ENCODE results near the gene TRIM7. TPM values are rescaled to one million over a fixed set of nuclear protein-coding genes. Genes with fewer than 3 reads are reported as not detected.

The TRIM7 gene
- total RNA-seq, 1 experiment from 2014 or later, result not detected

- Histone ChIP-seq H3K9ac (ENCODE audit: low read length) (no peak overlapping the region), H3K27me3 (ENCODE audit: low read length) (no peaks in the 10 kb centered on the region)
- DNase-seq, result peak; percentile 47
These were observed 10.3 kb downstream of the TRIM7 start for GRCh38 chr5:181194489-181195248.

DNA sequence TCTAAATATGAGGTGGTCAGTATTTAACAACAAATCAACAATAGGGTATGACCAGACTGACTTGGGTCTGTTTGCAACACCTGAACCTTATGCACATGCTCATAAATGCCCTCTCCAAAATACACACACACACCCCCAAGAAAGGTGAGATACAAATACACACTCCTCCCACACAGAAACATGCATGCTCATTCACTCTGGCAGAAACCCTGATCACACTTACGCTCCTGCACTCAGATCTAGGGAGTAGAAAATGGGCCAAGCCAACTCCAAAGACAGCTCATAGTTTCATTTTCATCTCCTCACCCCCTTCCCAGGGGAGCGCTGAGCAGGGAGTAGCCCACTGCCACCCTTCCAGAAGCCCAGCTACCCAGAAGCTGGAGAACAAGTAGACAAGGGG, 11.3 kb downstream of the TRIM7 start:
- peak; percentile 17 for DNase-seq
- no peak overlapping the region for H3K4me2 ChIP-seq (ENCODE audit: low read depth, low read length, poor library complexity, severe bottlenecking)
- no peaks in the 10 kb centered on the region for H3K9me3 ChIP-seq (ENCODE audit: low read length)
- H3K27me3 ChIP-seq (ENCODE audit: low read length), result no peaks in the 10 kb centered on the region
- no peaks in the 10 kb centered on the region for H4K20me1 ChIP-seq (ENCODE audit: insufficient read depth, low read depth, low read length)
- no peak overlapping the region for H3K9ac ChIP-seq (ENCODE audit: low read length)
- H3K4me3 ChIP-seq (ENCODE audit: low read length), result no peak overlapping the region
- H2AFZ ChIP-seq (ENCODE audit: low read length), result no peak overlapping the region
- H3K4me1 ChIP-seq (ENCODE audit: low read length), result peaks cover 38% of the 10 kb centered on the region
- H3K79me2 ChIP-seq (ENCODE audit: low read length), result no peaks in the 10 kb centered on the region
- H3K36me3 ChIP-seq (ENCODE audit: insufficient read depth, low read length), result no peaks in the 10 kb centered on the region
- no peak overlapping the region for H3K27ac ChIP-seq (ENCODE audit: low read length)
- H3K9me2 ChIP-seq (replicated peaks; ENCODE audit: insufficient read depth, low read length), result no peaks in the 10 kb centered on the region

More at GRCh38 chr5:181194489-181195248, 10.3 kb downstream of the TRIM7 start:
- Histone ChIP-seq H3K79me2 (ENCODE audit: low read length) (no peaks in the 10 kb centered on the region), H4K20me1 (ENCODE audit: insufficient read depth, low read depth, low read length) (no peaks in the 10 kb centered on the region), H3K4me1 (ENCODE audit: low read length) (peaks cover 44% of the 10 kb centered on the region), H3K36me3 (ENCODE audit: insufficient read depth, low read length) (no peaks in the 10 kb centered on the region), H3K9me2 (replicated peaks; ENCODE audit: insufficient read depth, low read length) (no peaks in the 10 kb centered on the region), H3K4me2 (ENCODE audit: low read depth, low read length, poor library complexity, severe bottlenecking) (no peak overlapping the region), H3K9me3 (ENCODE audit: low read length) (no peaks in the 10 kb centered on the region), H2AFZ (ENCODE audit: low read length) (no peak overlapping the region), H3K27ac (ENCODE audit: low read length) (no peak overlapping the region), H3K4me3 (ENCODE audit: low read length) (no peak overlapping the region)

- no peaks in the 10 kb centered on the region for H4K20me1 ChIP-seq (ENCODE audit: insufficient read depth, low read depth, low read length)
- H2AFZ ChIP-seq (ENCODE audit: low read length), result peak overlapping the region; percentile 53; the same call in 1 of the 2 replicates
These were observed 12.5 kb downstream of the TRIM7 start for GRCh38 chr5:181192337-181193046.

GRCh38 chr5:181191526-181192336, 13.3 kb downstream of the TRIM7 start:
- Histone ChIP-seq H3K4me1 (ENCODE audit: low read length) (peaks cover 31% of the 10 kb centered on the region), H4K20me1 (ENCODE audit: insufficient read depth, low read depth, low read length) (no peaks in the 10 kb centered on the region), H2AFZ (ENCODE audit: low read length) (peak overlapping the region; percentile 95), H3K9me3 (ENCODE audit: low read length) (no peaks in the 10 kb centered on the region), H3K79me2 (ENCODE audit: low read length) (no peaks in the 10 kb centered on the region), H3K4me3 (ENCODE audit: low read length) (peak overlapping the region; percentile 85), H3K4me2 (ENCODE audit: low read depth, low read length, poor library complexity, severe bottlenecking) (peak overlapping the region; percentile 96), H3K9ac (ENCODE audit: low read length) (peak overlapping the region; percentile 89), H3K9me2 (replicated peaks; ENCODE audit: insufficient read depth, low read length) (no peaks in the 10 kb centered on the region), H3K27ac (ENCODE audit: low read length) (peak overlapping the region; percentile 71), H3K27me3 (ENCODE audit: low read length) (no peaks in the 10 kb centered on the region), H3K36me3 (ENCODE audit: insufficient read depth, low read length) (no peaks in the 10 kb centered on the region)
- DNase-seq, result peak; percentile 97

More at GRCh38 chr5:181192337-181193046, 12.5 kb downstream of the TRIM7 start:
- peaks cover 30% of the 10 kb centered on the region for H3K4me1 ChIP-seq (ENCODE audit: low read length)
- H3K4me3 ChIP-seq (ENCODE audit: low read length), result peak overlapping the region; percentile 85
- no peak overlapping the region; the same call in 1 of the 2 replicates for H3K27ac ChIP-seq (ENCODE audit: low read length)
- H3K4me2 ChIP-seq (ENCODE audit: low read depth, low read length, poor library complexity, severe bottlenecking), result peak overlapping the region; percentile 96
- no peak for DNase-seq
- no peaks in the 10 kb centered on the region for H3K27me3 ChIP-seq (ENCODE audit: low read length)
- H3K9ac ChIP-seq (ENCODE audit: low read length), result peak overlapping the region; percentile 89
- H3K79me2 ChIP-seq (ENCODE audit: low read length), result no peaks in the 10 kb centered on the region
- no peaks in the 10 kb centered on the region for H3K36me3 ChIP-seq (ENCODE audit: insufficient read depth, low read length)
- H3K9me3 ChIP-seq (ENCODE audit: low read length), result no peaks in the 10 kb centered on the region
- no peaks in the 10 kb centered on the region for H3K9me2 ChIP-seq (replicated peaks; ENCODE audit: insufficient read depth, low read length)

- peak overlapping the region; percentile 96 for H3K4me2 ChIP-seq (ENCODE audit: low read depth, low read length, poor library complexity, severe bottlenecking)
- H3K9ac ChIP-seq (ENCODE audit: low read length), result peak overlapping the region; percentile 89
- DNase-seq, result peak; percentile 85
- no peaks in the 10 kb centered on the region for H4K20me1 ChIP-seq (ENCODE audit: insufficient read depth, low read depth, low read length)
- no peaks in the 10 kb centered on the region for H3K27me3 ChIP-seq (ENCODE audit: low read length)
- no peaks in the 10 kb centered on the region for H3K36me3 ChIP-seq (ENCODE audit: insufficient read depth, low read length)
- no peaks in the 10 kb centered on the region for H3K9me3 ChIP-seq (ENCODE audit: low read length)
- H2AFZ ChIP-seq (ENCODE audit: low read length), result peak overlapping the region; percentile 95
- H3K79me2 ChIP-seq (ENCODE audit: low read length), result no peaks in the 10 kb centered on the region
- H3K9me2 ChIP-seq (replicated peaks; ENCODE audit: insufficient read depth, low read length), result no peaks in the 10 kb centered on the region
- peaks cover 31% of the 10 kb centered on the region for H3K4me1 ChIP-seq (ENCODE audit: low read length)
- H3K27ac ChIP-seq (ENCODE audit: low read length), result peak overlapping the region; percentile 71
- H3K4me3 ChIP-seq (ENCODE audit: low read length), result peak overlapping the region; percentile 85
These were observed 14.1 kb downstream of the TRIM7 start for GRCh38 chr5:181190711-181191525.

DNA sequence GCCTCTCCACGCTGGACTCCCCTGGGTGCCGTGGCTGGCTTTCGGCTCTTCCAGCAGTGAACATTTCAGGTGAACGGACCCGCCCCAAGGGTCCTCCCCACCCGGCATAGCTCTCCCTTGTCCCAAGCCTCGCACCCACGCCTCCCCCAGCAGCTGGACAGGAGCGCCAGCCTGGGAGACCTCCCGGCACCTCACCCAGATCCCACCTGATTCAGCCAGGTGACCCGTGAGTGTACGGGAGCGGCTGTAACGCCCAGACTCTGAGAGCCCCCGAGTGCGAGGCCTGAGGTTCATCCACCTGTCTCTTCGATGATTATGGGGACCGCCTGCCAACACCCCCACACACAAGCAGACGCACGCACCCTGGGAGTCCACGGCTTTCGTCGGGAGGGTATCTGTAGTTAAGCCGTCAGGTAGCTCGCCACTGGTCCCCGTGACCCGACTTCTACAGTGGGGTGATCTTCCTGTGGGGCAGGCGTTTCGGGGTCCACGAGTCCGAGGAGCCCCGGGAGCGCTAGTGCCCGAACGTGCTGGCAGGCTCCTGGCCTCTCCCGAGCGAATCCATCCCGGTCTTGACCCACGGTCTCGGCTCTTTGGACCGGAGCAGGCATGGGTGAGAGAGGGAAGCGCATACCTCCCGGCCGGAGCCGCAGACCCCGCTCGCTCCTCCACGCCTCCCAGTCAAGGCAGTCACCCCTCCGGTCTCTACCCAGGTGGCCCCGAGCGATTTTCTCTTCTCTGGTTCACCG, 14.9 kb downstream of the TRIM7 start:
- Histone ChIP-seq H3K36me3 (ENCODE audit: insufficient read depth, low read length) (no peaks in the 10 kb centered on the region), H3K79me2 (ENCODE audit: low read length) (no peaks in the 10 kb centered on the region), H3K9me3 (ENCODE audit: low read length) (no peaks in the 10 kb centered on the region), H3K9me2 (replicated peaks; ENCODE audit: insufficient read depth, low read length) (no peaks in the 10 kb centered on the region), H2AFZ (ENCODE audit: low read length) (peak overlapping the region; percentile 73), H3K27me3 (ENCODE audit: low read length) (no peaks in the 10 kb centered on the region), H3K27ac (ENCODE audit: low read length) (peak overlapping the region; percentile 71; the same call in 1 of the 2 replicates), H4K20me1 (ENCODE audit: insufficient read depth, low read depth, low read length) (no peaks in the 10 kb centered on the region), H3K4me2 (ENCODE audit: low read depth, low read length, poor library complexity, severe bottlenecking) (peak overlapping the region; percentile 96), H3K4me1 (ENCODE audit: low read length) (peaks cover 31% of the 10 kb centered on the region), H3K9ac (ENCODE audit: low read length) (peak overlapping the region; percentile 89), H3K4me3 (ENCODE audit: low read length) (peak overlapping the region; percentile 85)
- peak; percentile 59 for DNase-seq

GRCh38 chr5:181189363-181189961, 15.5 kb downstream of the TRIM7 start:
- Histone ChIP-seq H3K27ac (ENCODE audit: low read length) (peak overlapping the region; percentile 53), H3K36me3 (ENCODE audit: insufficient read depth, low read length) (no peaks in the 10 kb centered on the region), H3K9ac (ENCODE audit: low read length) (peak overlapping the region; percentile 89), H3K9me2 (replicated peaks; ENCODE audit: insufficient read depth, low read length) (no peaks in the 10 kb centered on the region), H2AFZ (ENCODE audit: low read length) (peak overlapping the region; percentile 73; the same call in 1 of the 2 replicates), H3K79me2 (ENCODE audit: low read length) (no peaks in the 10 kb centered on the region), H3K9me3 (ENCODE audit: low read length) (no peaks in the 10 kb centered on the region), H3K4me3 (ENCODE audit: low read length) (peak overlapping the region; percentile 85), H4K20me1 (ENCODE audit: insufficient read depth, low read depth, low read length) (no peaks in the 10 kb centered on the region), H3K4me2 (ENCODE audit: low read depth, low read length, poor library complexity, severe bottlenecking) (peak overlapping the region; percentile 96), H3K27me3 (ENCODE audit: low read length) (no peaks in the 10 kb centered on the region), H3K4me1 (ENCODE audit: low read length) (peaks cover 37% of the 10 kb centered on the region)
- peak; percentile 77 for DNase-seq

Data from Karpas-422 (cell line).